Measurements from ENCODE around the gene GTF2A1. TPM values are rescaled to one million over a fixed set of nuclear protein-coding genes. Genes with fewer than 3 reads are reported as not detected.

GTF2A1 gene
- total RNA-seq, 2 donors from 2014 or later: 21.2 to 54.9 TPM

GRCh38 chr14:81133400-81133799, 87.4 kb downstream of the GTF2A1 start:
- intact Hi-C loops (cut with DNase I): no loop called here
- Histone ChIP-seq H3K27me3 (replicated peaks; ENCODE audit: insufficient read depth) (no peaks in the 10 kb centered on the region), H3K4me3 (no peak overlapping the region), H3K9me3 (no peaks in the 10 kb centered on the region), H3K27ac (no peak overlapping the region), H3K4me1 (replicated peaks) (no peaks in the 10 kb centered on the region), H3K36me3 (no peaks in the 10 kb centered on the region)
- 63% methylated on average over 2 of the region's 2 CpGs for WGBS
- no peak for DNase-seq (ENCODE audit: low spot score)
- TF ChIP-seq POLR2A (IDR thresholded peaks at IDR 0.05): no peak
- no peak for TF ChIP-seq CTCF (IDR thresholded peaks at IDR 0.05)

- TF ChIP-seq CTCF (IDR thresholded peaks at IDR 0.05) (no peak), POLR2AphosphoS5 (IDR thresholded peaks at IDR 0.05) (no peak), POLR2A (IDR thresholded peaks at IDR 0.05) (no peak)
- no peak overlapping the region for H3K4me3 ChIP-seq
- H3K27ac ChIP-seq: no peak overlapping the region
- DNase-seq (ENCODE audit: low spot score): no peak
- H3K36me3 ChIP-seq: no peaks in the 10 kb centered on the region
- intact Hi-C loops (cut with DNase I): no loop called here
- no peaks in the 10 kb centered on the region for H3K4me1 ChIP-seq (replicated peaks)
- 20% methylated on average over 3 of the region's 3 CpGs for WGBS
- H3K27me3 ChIP-seq (replicated peaks; ENCODE audit: insufficient read depth): no peaks in the 10 kb centered on the region
- H3K9me3 ChIP-seq: no peaks in the 10 kb centered on the region
Observed at GRCh38 chr14:81132468-81132867, 88.3 kb downstream of the GTF2A1 start.

GRCh38 chr14:81129242-81129641, 91.5 kb downstream of the GTF2A1 start:
- no peak overlapping the region for H3K4me3 ChIP-seq
- no peaks in the 10 kb centered on the region for H3K36me3 ChIP-seq
- no peaks in the 10 kb centered on the region for H3K9me3 ChIP-seq
- H3K27me3 ChIP-seq (replicated peaks; ENCODE audit: insufficient read depth): no peaks in the 10 kb centered on the region
- TF ChIP-seq POLR2A (IDR thresholded peaks at IDR 0.05) (no peak), CTCF (IDR thresholded peaks at IDR 0.05) (no peak), POLR2AphosphoS5 (IDR thresholded peaks at IDR 0.05) (no peak)
- no peak for DNase-seq (ENCODE audit: low spot score)
- H3K27ac ChIP-seq: no peak overlapping the region
- intact Hi-C loops (cut with DNase I): no loop called here
- H3K4me1 ChIP-seq (replicated peaks): no peaks in the 10 kb centered on the region
- 95% methylated on average over 1 of the region's 1 CpG for WGBS

GRCh38 chr14:81127785-81128184, 93.0 kb downstream of the GTF2A1 start:
- intact Hi-C loops (cut with DNase I): no loop called here
- Histone ChIP-seq H3K9me3 (no peaks in the 10 kb centered on the region), H3K4me1 (replicated peaks) (no peaks in the 10 kb centered on the region), H3K4me3 (no peak overlapping the region), H3K27ac (no peak overlapping the region), H3K36me3 (no peaks in the 10 kb centered on the region), H3K27me3 (replicated peaks; ENCODE audit: insufficient read depth) (no peaks in the 10 kb centered on the region)
- WGBS: 85% methylated on average over 5 of the region's 5 CpGs
- no peak for TF ChIP-seq CTCF (IDR thresholded peaks at IDR 0.05)
- no peak for TF ChIP-seq POLR2AphosphoS5 (IDR thresholded peaks at IDR 0.05)
- TF ChIP-seq POLR2A (IDR thresholded peaks at IDR 0.05): no peak
- DNase-seq (ENCODE audit: low spot score): no peak

GRCh38 chr14:81125536-81125935, 95.2 kb downstream of the GTF2A1 start:
- no peak overlapping the region for H3K27ac ChIP-seq
- intact Hi-C loops (cut with DNase I): no loop called here
- no peak for TF ChIP-seq POLR2A (IDR thresholded peaks at IDR 0.05)
- TF ChIP-seq POLR2AphosphoS5 (IDR thresholded peaks at IDR 0.05): no peak
- no peak for TF ChIP-seq CTCF (IDR thresholded peaks at IDR 0.05)
- no peaks in the 10 kb centered on the region for H3K36me3 ChIP-seq
- H3K4me3 ChIP-seq: no peak overlapping the region
- no peaks in the 10 kb centered on the region for H3K9me3 ChIP-seq
- WGBS: 82% methylated on average over 4 of the region's 4 CpGs
- H3K4me1 ChIP-seq (replicated peaks): no peaks in the 10 kb centered on the region
- no peaks in the 10 kb centered on the region for H3K27me3 ChIP-seq (replicated peaks; ENCODE audit: insufficient read depth)
- no peak for DNase-seq (ENCODE audit: low spot score)

Small RNAs within 50 kb of the gene (small RNA-seq; reads per million reads assigned to genes)
- gene DYNLL1P1 (0 reads per million in 2 donors), gene SNORA79 (4.3 to 4.4 reads per million in 2 donors)

Other genes with a start within 250 kb of the GTF2A1 start
- 10 to 100 TPM; 12.7 to 23.8 TPM for gene STON2, start 179.4 kb upstream of the GTF2A1 start, total RNA-seq

All from prostate gland (tissue), 2 donors.